Adrenal gland (tissue), 5 donors: ENCODE results near the gene TLE3.

ENCODE experiments used
- CTCF ChIP-seq, 6 experiments: fragments of 450-650 bp in 4 of 6; fragments of 200-600 bp in 2 of 6; sonication (generic) in 1 of 6; IDR thresholded peaks; 1 replicate in 5 of 6; 2 replicates in 1 of 6; pipeline versions ENCODE4 v1.5.1 to v1.8.0; 2016 to 2021; ENCODE audit warnings: antibody characterized with exemption in 6 of 6, mild to moderate bottlenecking in 2 of 6, moderate library complexity in 1 of 6
- POLR2A ChIP-seq, 2 donors: fragments of 450-650 bp; IDR thresholded peaks; one replicate each; pipeline ENCODE4 v1.6.1; 2017; ENCODE audit warnings: antibody characterized with exemption in 2 of 2, mild to moderate bottlenecking in 2 of 2, moderate library complexity in 1 of 2
- donor health status: DM: no; HTN: no; CAD: no.

- no peak for TF ChIP-seq POLR2A (IDR thresholded peaks at IDR 0.05)
- TF ChIP-seq CTCF (IDR thresholded peaks at IDR 0.05) = no peak
These were observed 48.4 kb upstream of the TLE3 start for GRCh38 chr15:70146162-70146561.
